Measurements from ENCODE around the gene DALRD3.

Gene DALRD3

GRCh38 chr3:48979451-48979850, 38.9 kb downstream of the DALRD3 start:
- H3K27ac ChIP-seq (ENCODE audit: insufficient read depth, low read depth, low read length, poor library complexity, severe bottlenecking): no peak overlapping the region
- H3K4me1 ChIP-seq (ENCODE audit: control insufficient read depth, insufficient read depth, low read length): no peaks in the 10 kb centered on the region
- H3K36me3 ChIP-seq (ENCODE audit: control insufficient read depth, insufficient read depth, low read length): peaks cover 44% of the 10 kb centered on the region
- H3K27me3 ChIP-seq (ENCODE audit: control insufficient read depth, insufficient read depth, low read length, poor library complexity, severe bottlenecking): no peaks in the 10 kb centered on the region
- WGBS, 2 experiments: 94 to 96% methylated on average over 3 of the region's 3 CpGs
- H3K9me3 ChIP-seq (ENCODE audit: control insufficient read depth, low read length): no peaks in the 10 kb centered on the region
- H3K4me3 ChIP-seq (ENCODE audit: insufficient read depth, low read depth, low read length): no peak overlapping the region

GRCh38 chr3:48974076-48974864, 44.1 kb downstream of the DALRD3 start:
- peaks cover 59% of the 10 kb centered on the region for H3K36me3 ChIP-seq (ENCODE audit: control insufficient read depth, insufficient read depth, low read length)
- no peak overlapping the region for H3K4me3 ChIP-seq (ENCODE audit: insufficient read depth, low read depth, low read length)
- WGBS, 2 experiments: 97% methylated on average over 10 of the region's 10 CpGs
- no peaks in the 10 kb centered on the region for H3K27me3 ChIP-seq (ENCODE audit: control insufficient read depth, insufficient read depth, low read length, poor library complexity, severe bottlenecking)
- H3K9me3 ChIP-seq (ENCODE audit: control insufficient read depth, low read length): no peaks in the 10 kb centered on the region
- no peaks in the 10 kb centered on the region for H3K4me1 ChIP-seq (ENCODE audit: control insufficient read depth, insufficient read depth, low read length)
- H3K27ac ChIP-seq (ENCODE audit: insufficient read depth, low read depth, low read length, poor library complexity, severe bottlenecking): no peak overlapping the region

DNA sequence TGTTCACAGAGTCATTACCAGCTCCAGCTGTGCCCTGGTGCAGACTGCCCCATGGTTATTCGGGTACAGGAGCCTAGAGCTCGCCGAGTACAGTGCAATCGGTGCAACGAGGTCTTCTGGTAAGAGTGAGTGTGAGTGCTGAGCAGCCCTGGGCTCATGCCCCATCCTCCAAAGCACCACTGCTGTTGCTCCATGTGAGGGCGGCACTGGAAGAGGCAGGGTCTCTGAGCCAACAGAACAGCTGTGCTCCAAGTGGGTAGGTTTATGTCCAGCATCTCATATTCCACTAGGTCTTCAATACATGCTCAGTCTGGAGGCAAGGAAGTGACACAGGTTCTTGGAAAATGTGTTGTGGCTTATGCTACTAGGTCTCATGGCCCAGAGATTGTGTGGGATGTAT, 47.8 kb downstream of the DALRD3 start:
- Histone ChIP-seq H3K36me3 (ENCODE audit: control insufficient read depth, insufficient read depth, low read length) (peaks cover 62% of the 10 kb centered on the region), H3K4me3 (ENCODE audit: insufficient read depth, low read depth, low read length) (no peak overlapping the region), H3K27ac (ENCODE audit: insufficient read depth, low read depth, low read length, poor library complexity, severe bottlenecking) (no peak overlapping the region), H3K27me3 (ENCODE audit: control insufficient read depth, insufficient read depth, low read length, poor library complexity, severe bottlenecking) (no peaks in the 10 kb centered on the region), H3K4me1 (ENCODE audit: control insufficient read depth, insufficient read depth, low read length) (no peaks in the 10 kb centered on the region), H3K9me3 (ENCODE audit: control insufficient read depth, low read length) (no peaks in the 10 kb centered on the region)
- 98% methylated on average over 6 of the region's 6 CpGs for WGBS, 2 experiments

GRCh38 chr3:48966876-48967361, 51.5 kb downstream of the DALRD3 start:
- H3K4me3 ChIP-seq (ENCODE audit: insufficient read depth, low read depth, low read length): no peak overlapping the region
- H3K4me1 ChIP-seq (ENCODE audit: control insufficient read depth, insufficient read depth, low read length): no peaks in the 10 kb centered on the region
- peaks cover 38% of the 10 kb centered on the region for H3K36me3 ChIP-seq (ENCODE audit: control insufficient read depth, insufficient read depth, low read length)
- H3K27me3 ChIP-seq (ENCODE audit: control insufficient read depth, insufficient read depth, low read length, poor library complexity, severe bottlenecking): no peaks in the 10 kb centered on the region
- WGBS, 2 experiments: 96 to 97% methylated on average over 7 of the region's 7 CpGs
- no peaks in the 10 kb centered on the region for H3K9me3 ChIP-seq (ENCODE audit: control insufficient read depth, low read length)
- H3K27ac ChIP-seq (ENCODE audit: insufficient read depth, low read depth, low read length, poor library complexity, severe bottlenecking): no peak overlapping the region

- Histone ChIP-seq H3K27me3 (ENCODE audit: control insufficient read depth, insufficient read depth, low read length, poor library complexity, severe bottlenecking) (no peaks in the 10 kb centered on the region), H3K27ac (ENCODE audit: insufficient read depth, low read depth, low read length, poor library complexity, severe bottlenecking) (no peak overlapping the region), H3K9me3 (ENCODE audit: control insufficient read depth, low read length) (no peaks in the 10 kb centered on the region), H3K4me3 (ENCODE audit: insufficient read depth, low read depth, low read length) (no peak overlapping the region), H3K36me3 (ENCODE audit: control insufficient read depth, insufficient read depth, low read length) (peaks cover 35% of the 10 kb centered on the region), H3K4me1 (ENCODE audit: control insufficient read depth, insufficient read depth, low read length) (no peaks in the 10 kb centered on the region)
- WGBS, 2 experiments: 96% methylated on average over 3 of the region's 3 CpGs; no CpG with 5 or more reads in 1 of the 2 experiments
These were observed 52.0 kb downstream of the DALRD3 start for GRCh38 chr3:48966367-48966766.
